A549 (cell line): Measurements from ENCODE around the gene FBXL13.

Source experiments
- CTCF ChIP-seq: fragments of >200 bp; sonication (Bioruptor Twin); formaldehyde crosslinking; IDR thresholded peaks from 3 replicates; pipeline ENCODE4 v1.5.1; 2016
- MAZ ChIP-seq: fragments of 150-350 bp; IDR thresholded peaks from 2 replicates; pipeline ENCODE4 v1.6.1; 2014; ENCODE audit warnings: antibody characterized with exemption, low read depth, low read length, borderline replicate concordance
- MYC ChIP-seq: IDR thresholded peaks from 2 replicates; pipeline ENCODE4 v1.6.1; 2012; ENCODE audit warnings: mild to moderate bottlenecking, inconsistent platforms, low read length, improper control_type of control experiment, borderline replicate concordance
- POLR2A ChIP-seq: IDR thresholded peaks from 2 replicates; pipeline ENCODE4 v1.6.1; 2012; ENCODE audit warnings: mild to moderate bottlenecking, low read length
- ZFP36 ChIP-seq: fragments of 450-650 bp; IDR thresholded peaks from 2 replicates; pipeline ENCODE4 v1.6.1; 2014; ENCODE audit warnings: borderline replicate concordance; ENCODE audit not compliant: partially characterized antibody
- ZSCAN20 ChIP-seq: fragments of 250-450 bp; sonication (Bioruptor Pico); IDR thresholded peaks from 2 replicates; pipeline ENCODE4 v1.8.0; 2022; ENCODE audit warnings: mild to moderate bottlenecking, moderate library complexity

GRCh38 chr7:103031781-103032180 is 42.8 kb downstream of the FBXL13 start:
- TF ChIP-seq ZSCAN20 (CRISPR knock-in tag) (no peak), CTCF (no peak), ZFP36 (no peak), MAZ (no peak), MYC (no peak), POLR2A (no peak)
